ENCODE data around the gene PET117.
A peak's percentile ranks its signal among the peaks of the same experiment; 100 is the strongest.
"Not testable (repeated sequence)": the region's sequence is repeated elsewhere in the genome, so short reads cannot be mapped to it uniquely, and the experiment has no call there.

Gene PET117

GRCh38 chr20:18137412-18138265 lies at the start of gene PET117, which contains the start of gene KAT14:
TSS of gene PET117 (plus strand) at chr20:18137863. CDS start at chr20:18137956, 93 bp downstream.
TSS of gene KAT14 (plus strand) at chr20:18137863. CDS start at chr20:18142661, 4,798 bp downstream.
- DNase-seq = peak; percentile 92

- DNase-seq = not testable (repeated sequence)
Measured at GRCh38 chr20:18088298-18088697, 49.4 kb upstream of the PET117 start.

- not testable (repeated sequence) for DNase-seq
Measured at GRCh38 chr20:18088841-18089240, 48.8 kb upstream of the PET117 start.

GRCh38 chr20:18090044-18090443 lies 47.6 kb upstream of the PET117 start:
- no peak for DNase-seq

- DNase-seq = no peak
Measured at GRCh38 chr20:18090477-18090876, 47.2 kb upstream of the PET117 start.

- no peak for DNase-seq
Measured at GRCh38 chr20:18091623-18092022, 46.0 kb upstream of the PET117 start.

GRCh38 chr20:18092890-18093289 lies 44.8 kb upstream of the PET117 start:
- no peak for DNase-seq

- no peak for DNase-seq
Measured at GRCh38 chr20:18093388-18093787, 44.3 kb upstream of the PET117 start.

GRCh38 chr20:18094191-18094590 lies 43.5 kb upstream of the PET117 start:
- no peak for DNase-seq

- not testable (repeated sequence) for DNase-seq
Measured at GRCh38 chr20:18100569-18100968, 37.1 kb upstream of the PET117 start.

- no peak for DNase-seq
Measured at GRCh38 chr20:18101125-18101810, 36.4 kb upstream of the PET117 start.

GRCh38 chr20:18103497-18103896 lies 34.2 kb upstream of the PET117 start:
- DNase-seq = peak; percentile 19

- DNase-seq = no peak
Measured at GRCh38 chr20:18108326-18108725, 29.3 kb upstream of the PET117 start.

- not testable (repeated sequence) for DNase-seq
Measured at GRCh38 chr20:18128574-18128973, 9.1 kb upstream of the PET117 start.

GRCh38 chr20:18132663-18133062 lies 5.0 kb upstream of the PET117 start:
- DNase-seq = no peak

- DNase-seq = peak; percentile 10
Measured at GRCh38 chr20:18133962-18134361, 3.7 kb upstream of the PET117 start.

- DNase-seq = no peak
Measured at GRCh38 chr20:18138266-18138582, 561 bp downstream of the PET117 start.

- no peak for DNase-seq
Measured at GRCh38 chr20:18138639-18139583, 1.2 kb downstream of the PET117 start.

GRCh38 chr20:18139832-18140231 lies 2.2 kb downstream of the PET117 start:
- no peak for DNase-seq

GRCh38 chr20:18144541-18145099 lies 7.0 kb downstream of the PET117 start:
- DNase-seq = no peak

GRCh38 chr20:18154342-18154741 lies 16.7 kb downstream of the PET117 start:
- no peak for DNase-seq

- DNase-seq = no peak
Measured at GRCh38 chr20:18156045-18156444, 18.4 kb downstream of the PET117 start.

GRCh38 chr20:18164356-18164755 lies 26.7 kb downstream of the PET117 start:
- DNase-seq = no peak
